HG03442 (cell line): Measurements from ENCODE around the gene SUPT5H.
A peak's percentile ranks its signal among the peaks of the same experiment; 100 is the strongest.

Experiments used
- ATAC-seq: cut with Tn5 transposase; IDR thresholded peaks from one replicate; pipeline ENCODE4 v1.9.1; 2021; ENCODE audit warnings: mild to moderate bottlenecking, moderate library complexity; ENCODE audit not compliant: unreplicated experiment

SUPT5H gene

DNA sequence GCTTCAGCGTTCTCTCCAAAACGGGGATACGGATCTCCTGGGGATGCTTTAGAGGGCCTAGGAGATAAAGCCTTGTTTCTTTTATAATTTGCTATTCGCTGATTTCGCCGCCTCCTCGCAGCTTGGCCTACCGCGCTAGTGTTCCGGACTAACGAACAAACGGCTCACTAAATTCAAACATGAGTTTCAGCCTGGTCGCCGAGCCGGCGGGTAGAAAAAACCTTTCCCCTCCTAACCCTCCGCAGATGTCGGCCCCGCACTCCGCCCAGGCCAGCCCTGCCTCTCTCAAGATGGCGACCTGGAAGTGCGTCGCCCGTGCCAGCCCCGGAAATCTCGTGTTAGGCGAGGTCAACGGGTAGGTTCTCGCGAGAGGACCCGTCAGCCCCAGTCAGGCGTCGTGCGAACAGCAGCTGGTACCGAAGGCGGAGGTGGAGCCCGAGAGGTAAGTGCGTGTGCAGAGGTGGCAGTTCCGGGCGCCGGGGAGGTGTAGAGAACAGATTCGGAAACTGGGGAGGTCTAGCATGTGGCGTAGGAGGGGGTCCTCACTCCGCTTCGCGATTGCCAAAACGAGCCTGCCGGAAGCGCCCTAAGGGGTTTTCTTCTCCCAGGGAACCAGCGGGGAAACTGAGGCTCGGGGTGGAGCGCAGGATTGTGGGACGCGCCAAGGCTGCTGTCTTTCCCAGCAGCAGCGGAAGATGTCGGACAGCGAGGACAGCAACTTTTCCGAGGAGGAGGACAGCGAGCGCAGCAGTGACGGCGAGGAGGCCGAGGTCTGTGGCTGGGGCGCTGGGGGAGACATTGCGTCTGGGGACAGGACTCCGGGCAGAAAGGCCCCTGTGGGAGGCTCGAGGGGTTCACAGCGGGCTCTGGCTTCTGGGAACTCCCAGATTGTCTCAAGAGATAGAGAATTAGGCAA, at the start of gene SUPT5H:
Gene SUPT5H, plus strand, starts transcription at position 387 of the 916 bp plus-strand sequence. Its CDS starts 309 bp downstream, at position 696.
- peak; percentile 80 for ATAC-seq

DNA sequence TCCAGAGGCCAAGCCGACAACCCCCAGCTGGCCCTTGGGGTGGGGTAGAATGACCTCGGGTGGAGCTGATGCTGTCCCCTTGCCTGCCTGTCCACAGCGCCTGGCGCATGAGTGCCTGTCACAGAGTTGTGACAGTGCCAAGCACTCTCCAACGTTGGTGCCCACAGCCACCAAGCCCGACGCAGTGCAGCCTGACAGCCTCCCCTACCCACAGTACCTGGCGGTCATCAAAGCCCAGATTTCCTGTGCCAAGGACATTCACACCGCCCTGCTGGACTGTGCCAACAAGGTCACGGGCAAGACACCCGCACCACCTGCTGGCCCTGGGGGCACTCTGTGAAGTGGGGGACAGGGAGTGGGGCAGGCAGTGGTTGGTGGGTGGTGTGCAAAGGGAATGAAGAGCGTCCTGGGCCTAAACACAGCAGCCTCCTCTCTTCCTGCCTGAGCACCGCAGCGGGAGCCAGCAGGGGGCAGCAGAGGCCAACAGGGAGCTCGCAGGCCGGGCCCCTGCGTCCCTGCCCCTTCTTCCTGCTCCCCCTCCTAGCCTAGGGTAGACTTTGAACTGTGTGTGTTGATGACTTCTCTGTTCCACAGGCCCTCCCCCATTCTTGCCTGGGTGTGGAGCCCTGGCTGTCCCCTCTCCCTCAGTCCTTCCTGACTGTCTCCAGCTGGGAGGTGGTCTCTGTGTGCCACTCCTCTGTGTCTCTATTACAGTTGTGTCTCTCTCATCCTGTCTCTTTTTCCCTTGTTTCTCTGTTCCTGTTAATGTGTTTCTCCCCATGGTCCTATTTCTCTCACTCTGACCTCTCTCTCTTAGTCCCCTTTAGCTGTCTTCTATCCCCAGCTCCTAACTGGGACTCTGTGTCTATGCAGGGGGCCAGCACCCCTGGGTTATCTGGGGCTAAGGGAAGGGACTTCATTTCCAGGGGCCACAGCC, 47.8 kb upstream of the SUPT5H start:
- ATAC-seq, result peak; percentile 34

DNA sequence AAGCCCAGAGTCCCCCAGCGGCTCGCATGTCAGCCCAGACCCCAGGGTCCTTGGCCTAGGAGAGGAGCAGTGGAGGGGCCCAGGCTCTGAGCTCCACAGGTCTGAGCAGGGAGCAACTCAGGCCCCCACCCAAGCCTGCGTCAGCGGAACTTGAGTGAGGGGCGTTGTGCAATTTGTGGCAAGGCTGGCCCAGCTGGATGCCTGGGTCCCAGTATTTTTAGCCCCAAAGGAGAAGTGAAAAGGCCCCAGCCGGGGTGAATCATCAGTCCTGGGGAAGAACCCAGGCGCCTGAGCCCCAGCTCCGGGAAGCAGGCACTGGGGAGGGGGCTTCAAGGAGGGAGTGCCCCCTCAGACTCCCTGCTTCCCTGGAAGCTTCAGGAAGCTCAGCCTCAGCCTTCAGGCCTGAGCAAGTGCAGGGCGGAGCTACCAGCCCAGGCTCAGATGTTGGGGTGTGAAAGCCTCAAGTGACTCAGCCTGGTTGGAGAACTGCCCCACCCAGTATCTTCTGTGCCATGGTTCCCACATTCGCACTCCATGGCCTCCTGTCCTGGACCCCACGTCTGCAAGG, 47.0 kb upstream of the SUPT5H start:
- no peak for ATAC-seq

DNA sequence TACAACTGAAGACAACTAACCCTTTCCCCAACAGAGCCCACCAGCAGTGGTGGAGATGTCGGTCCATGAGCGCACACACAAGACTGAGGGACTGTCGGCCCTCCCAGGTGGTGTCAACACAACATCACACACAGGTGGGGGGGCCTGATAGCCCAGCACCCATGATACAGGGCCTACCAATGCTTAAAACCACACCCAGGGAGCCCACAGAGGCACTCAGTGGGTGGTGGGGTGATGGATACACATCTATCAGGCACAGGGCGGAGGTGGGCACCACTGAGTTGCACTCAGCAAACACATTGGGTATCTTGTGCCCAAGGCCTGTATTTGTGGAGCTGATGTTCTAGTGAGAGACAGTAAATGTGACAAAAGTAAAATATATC, 45.7 kb upstream of the SUPT5H start:
- ATAC-seq, result no peak

DNA sequence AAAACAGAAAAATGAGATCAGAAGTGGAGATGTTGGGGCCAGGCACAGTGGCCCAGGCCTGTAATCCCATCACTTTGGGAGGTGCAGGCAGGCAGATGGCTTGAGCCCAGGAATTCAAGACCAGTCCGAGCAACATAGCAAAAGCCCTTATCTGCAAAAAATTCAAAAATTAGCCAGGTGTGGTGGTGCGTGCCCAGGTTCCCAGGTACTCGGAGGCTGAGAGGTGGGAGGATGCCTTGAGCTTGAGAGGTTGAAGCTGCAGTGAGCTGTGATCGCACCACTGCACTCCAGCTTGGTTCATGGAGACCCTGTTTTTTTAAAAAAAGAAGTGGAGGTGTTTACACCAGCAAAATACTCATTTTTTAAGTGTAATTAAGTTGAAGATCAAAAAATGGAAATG, 45.3 kb upstream of the SUPT5H start:
- ATAC-seq, result no peak

DNA sequence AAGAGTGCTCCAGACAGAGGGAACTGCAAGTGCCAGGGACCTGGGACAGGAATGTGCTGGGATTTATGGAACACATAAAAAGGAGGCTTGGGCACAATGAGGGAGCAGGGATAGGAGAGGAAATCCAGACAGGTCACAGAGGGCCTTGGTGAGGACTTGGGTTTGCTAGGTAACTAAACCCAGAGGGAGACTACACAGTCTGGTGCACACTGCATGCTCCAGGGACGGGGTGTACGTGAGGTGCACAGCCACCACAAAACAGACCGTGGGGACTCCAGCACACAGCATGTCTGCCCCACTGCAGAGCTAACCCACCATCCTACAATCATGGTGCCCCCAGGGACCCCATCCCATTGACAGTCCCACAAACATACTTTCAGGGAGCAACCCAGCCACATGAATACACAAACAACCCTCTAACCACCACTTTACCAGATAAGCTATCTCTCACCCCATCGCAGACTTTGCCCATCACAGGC, 44.3 kb upstream of the SUPT5H start:
- peak; percentile 3 for ATAC-seq

DNA sequence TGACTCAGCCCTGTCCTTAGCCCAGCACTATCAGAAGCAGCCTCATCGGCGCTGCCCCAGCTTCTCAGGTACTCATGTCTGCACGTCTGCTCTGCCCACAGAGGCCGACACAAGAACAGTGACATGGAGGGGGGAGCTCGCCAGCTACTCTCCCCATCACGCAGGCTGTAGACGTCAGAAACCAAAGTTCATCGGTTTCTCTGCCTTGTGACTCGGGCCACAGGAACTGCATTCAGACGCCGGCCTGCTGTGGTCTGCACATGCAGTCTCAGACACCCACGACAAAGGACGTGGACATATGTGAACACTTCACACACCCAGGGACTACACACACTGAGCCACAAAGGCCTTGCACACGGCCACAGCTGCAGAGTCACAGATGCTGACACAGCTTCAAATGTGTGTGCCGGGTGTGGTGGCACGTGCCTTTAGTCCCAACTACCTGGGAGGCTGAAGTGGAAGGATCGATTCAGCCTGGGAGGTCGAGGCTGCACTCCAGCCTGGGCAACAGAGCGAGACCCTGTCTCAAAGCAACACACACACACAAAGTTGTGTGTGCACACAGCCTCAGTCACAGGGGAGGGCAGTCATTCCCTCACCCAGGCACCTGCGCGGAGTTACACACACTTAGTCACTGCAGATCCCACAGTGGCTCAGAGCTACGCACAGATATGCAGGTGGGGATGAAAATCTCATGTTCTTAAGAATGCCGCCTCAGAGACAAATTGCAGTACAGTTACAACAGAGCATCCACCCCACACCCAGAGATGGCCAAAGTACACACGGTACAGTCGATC, 43.6 kb upstream of the SUPT5H start:
- peak; percentile 18 for ATAC-seq

DNA sequence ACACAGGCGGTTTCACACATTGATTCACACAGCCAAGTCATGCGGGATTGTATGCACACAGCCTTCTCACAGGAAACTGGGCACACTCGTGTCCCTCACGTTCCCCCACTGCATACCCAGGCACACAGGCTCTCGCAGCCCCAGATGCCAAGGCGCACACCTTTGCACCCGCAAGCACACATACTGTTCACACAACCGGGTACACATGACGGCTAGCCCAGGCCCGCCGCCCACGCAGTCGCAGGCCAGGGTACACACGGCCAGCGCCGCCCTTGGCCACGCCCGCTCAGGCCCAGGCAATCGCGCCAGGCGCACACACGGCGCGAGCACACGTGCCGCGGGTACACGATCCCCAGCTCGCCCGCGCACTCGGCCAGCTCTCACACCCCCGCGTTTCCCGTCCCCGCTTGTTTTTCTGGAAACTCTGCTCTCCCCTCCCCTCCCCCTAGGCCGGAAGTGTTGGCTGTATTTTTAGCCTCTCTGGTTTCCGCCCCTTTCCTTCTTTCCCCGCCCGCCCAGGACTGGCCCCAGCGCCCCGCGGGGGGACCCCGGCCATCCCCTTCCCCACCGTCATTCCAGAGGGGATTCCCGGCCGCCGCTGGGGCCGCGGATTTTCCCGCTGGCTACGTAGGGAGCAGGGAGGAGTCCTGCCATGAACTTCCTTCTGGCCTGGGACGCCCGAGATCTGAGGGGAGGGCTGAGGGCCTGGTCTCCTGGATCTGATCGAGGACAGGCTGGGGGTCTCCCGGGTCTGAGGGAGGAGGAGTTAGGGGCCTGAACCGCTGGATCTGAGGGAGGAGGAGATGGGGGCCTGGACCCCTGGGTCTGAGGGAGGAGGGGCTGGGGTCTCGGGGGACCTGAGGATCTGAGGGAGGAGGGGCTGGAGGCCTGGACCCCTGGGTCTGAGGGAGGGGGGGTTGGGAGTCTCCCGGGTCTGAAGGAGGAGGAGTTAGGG, 42.8 kb upstream of the SUPT5H start:
- peak; percentile 21 for ATAC-seq

DNA sequence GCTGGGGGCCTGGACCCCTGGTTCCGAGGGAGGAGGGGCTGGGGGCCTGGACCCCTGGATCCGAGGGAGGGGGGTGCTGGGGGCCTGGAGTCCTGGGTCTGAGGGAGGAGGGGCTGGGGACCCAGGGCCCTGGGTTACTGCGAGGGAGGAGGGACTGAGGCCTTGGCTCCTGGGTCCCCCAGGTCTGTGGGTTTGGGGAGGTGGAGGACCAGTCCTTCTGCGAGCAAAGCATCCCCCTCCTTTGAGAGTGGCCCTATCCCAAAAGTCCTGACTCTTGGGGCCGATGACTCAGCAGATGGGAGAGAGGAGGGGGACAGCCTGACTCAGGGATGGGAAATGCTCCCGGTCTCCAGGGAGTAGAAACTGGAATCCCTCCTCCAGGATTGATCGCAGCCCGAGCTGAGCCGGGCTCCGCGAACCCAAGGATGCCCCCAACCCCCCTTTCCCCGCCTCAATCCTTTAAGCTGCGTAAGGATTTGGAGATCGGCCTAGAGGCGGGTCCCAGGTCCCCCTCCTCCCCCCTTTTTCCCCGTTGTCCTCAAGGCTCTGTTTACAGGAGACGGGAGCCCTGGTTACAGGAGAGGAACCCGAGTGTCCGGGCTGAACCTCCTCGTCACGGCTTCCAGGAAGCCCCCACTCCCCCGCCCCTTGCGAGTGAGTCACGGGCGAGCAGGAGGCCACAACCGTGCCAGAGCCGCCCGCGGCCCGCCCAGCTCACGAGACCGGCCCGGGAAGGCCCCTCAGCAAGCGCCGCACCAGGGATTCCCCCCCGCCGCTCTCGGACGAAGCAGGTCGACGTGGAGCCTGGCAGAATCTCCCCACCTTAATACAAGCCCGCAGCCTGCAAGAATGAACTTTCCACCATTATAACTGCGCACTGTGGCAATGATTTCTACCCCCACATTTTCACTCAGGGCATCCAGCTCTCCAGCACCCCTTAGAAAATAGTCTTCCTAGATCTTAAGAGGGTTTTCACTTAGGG, 41.8 kb upstream of the SUPT5H start:
- peak; percentile 22 for ATAC-seq

DNA sequence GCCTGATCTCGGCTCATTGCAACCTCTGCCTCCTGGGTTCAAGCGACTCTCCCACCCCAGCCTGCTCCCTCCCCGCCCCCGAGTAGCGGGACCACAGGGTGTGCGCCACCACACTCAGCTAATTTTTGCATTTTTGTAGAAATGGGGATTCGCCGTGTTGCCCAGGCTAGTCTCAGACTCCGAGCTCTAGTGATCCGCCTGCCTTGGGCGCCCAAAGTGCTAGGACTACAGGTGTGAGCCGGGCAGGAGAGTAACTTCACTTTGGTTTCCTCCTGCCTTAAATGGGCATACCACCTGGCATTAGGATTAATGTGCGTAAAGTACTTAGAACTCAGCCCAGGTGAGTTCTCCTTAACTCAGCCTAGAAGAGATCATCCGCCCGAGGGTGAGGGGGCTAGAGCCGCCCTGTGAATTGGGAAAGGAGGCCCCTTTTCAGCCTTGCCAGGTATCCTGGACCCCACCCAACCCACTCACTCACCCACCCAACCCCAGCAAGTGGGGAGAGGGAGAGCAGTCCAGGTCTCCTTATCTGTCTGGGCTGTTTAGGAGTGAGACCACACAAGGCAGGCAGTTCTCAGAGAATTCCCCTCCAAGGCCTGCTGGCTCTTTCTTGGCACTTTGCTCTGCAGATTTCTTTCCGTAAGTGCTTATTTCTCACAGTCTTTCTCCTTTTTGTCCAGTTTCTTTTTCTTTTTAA, 40.0 kb upstream of the SUPT5H start:
- no peak for ATAC-seq

DNA sequence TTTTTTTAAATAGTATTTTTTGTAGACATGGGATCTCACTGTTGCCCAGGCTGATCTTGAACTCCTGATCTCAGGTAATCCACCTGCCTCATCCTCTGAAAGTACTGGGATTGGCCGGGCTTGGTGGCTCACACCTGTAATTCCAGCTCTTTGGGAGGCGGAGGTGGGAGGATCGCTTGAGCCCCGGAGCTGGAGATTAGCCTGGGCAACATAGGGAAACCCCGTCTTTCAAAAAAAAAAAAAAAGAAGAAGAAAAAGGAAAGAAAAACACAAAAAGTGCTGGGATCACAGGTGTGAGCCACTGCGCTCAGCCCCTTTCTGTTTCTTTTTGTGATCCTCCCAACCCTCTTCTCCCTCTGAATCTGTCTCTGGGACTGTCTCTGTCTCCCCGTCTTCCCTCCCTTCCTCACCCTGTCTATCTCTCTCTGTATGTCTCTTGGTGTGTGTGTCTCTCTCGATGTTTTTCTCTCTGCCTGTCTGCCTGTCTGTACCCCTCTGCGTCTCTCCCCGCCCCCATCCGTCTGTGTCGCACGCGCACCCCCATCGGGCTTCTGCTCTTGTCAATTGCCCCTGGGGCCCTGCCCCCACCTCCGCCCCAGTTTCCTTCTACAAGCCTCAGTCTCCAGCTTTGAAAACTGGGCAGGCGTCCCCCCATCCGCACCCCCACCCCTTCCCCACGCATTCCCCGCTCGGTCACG, 39.3 kb upstream of the SUPT5H start:
- ATAC-seq, result no peak

DNA sequence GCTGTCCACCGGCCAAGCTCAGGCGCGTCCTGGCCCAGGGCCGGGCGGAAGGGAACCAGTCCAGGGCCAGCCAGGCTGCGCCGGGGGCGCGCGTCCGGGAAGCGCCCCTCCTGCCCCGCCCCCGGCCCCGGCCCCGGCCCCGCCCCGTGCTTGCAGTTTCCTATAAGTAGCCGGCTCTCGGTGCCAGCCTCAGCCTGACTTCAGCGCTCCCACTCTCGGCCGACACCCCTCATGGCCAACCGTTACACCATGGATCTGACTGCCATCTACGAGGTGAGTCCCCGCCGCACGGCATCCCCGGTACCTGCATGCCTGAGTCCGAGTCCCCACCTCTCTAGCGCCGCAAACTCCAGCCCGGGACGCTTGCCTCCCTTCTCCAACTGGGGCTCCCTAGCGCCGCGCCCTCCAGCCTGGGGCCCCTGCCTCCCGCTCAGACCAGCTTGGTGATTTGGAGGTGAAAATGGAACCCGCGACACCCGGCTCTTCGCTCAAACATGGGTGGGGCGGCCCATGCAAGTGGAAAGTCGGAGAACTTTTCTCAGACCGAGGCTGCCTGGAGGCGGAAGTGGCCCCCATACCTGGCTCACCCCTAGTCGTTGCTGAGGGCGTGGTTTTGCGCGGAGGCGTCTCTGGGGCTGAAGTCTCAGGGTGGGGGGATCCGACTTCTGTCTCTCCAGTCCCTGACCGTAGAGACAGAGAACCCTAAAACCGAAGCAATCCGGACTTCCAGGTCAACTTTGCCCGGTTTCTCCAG, 38.5 kb upstream of the SUPT5H start, which contains the start of gene ZFP36:
Gene ZFP36, plus strand, starts transcription at position 192 of the 754 bp plus-strand sequence. Its CDS starts 58 bp downstream, at position 250.
- ATAC-seq, result peak; percentile 13

DNA sequence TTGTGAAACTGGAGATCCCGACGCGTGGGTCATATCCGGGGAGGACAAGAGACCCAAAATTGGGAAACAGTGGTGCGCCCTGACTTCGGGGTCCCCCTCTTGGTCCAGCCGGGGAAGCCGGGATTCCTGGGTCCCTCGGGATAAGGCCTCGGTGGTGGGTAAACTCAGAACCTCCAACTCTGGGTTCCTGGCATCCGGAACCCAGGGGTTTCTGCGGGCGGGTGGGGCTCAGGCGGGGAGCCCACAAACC, 38.0 kb upstream of the SUPT5H start:
- ATAC-seq, result no peak

DNA sequence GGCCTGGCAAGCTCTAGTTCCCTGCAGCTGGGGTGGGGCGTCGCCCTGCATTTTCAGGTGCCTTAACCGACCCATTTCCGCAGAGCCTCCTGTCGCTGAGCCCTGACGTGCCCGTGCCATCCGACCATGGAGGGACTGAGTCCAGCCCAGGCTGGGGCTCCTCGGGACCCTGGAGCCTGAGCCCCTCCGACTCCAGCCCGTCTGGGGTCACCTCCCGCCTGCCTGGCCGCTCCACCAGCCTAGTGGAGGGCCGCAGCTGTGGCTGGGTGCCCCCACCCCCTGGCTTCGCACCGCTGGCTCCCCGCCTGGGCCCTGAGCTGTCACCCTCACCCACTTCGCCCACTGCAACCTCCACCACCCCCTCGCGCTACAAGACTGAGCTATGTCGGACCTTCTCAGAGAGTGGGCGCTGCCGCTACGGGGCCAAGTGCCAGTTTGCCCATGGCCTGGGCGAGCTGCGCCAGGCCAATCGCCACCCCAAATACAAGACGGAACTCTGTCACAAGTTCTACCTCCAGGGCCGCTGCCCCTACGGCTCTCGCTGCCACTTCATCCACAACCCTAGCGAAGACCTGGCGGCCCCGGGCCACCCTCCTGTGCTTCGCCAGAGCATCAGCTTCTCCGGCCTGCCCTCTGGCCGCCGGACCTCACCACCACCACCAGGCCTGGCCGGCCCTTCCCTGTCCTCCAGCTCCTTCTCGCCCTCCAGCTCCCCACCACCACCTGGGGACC, 37.6 kb upstream of the SUPT5H start:
- ATAC-seq, result no peak

DNA sequence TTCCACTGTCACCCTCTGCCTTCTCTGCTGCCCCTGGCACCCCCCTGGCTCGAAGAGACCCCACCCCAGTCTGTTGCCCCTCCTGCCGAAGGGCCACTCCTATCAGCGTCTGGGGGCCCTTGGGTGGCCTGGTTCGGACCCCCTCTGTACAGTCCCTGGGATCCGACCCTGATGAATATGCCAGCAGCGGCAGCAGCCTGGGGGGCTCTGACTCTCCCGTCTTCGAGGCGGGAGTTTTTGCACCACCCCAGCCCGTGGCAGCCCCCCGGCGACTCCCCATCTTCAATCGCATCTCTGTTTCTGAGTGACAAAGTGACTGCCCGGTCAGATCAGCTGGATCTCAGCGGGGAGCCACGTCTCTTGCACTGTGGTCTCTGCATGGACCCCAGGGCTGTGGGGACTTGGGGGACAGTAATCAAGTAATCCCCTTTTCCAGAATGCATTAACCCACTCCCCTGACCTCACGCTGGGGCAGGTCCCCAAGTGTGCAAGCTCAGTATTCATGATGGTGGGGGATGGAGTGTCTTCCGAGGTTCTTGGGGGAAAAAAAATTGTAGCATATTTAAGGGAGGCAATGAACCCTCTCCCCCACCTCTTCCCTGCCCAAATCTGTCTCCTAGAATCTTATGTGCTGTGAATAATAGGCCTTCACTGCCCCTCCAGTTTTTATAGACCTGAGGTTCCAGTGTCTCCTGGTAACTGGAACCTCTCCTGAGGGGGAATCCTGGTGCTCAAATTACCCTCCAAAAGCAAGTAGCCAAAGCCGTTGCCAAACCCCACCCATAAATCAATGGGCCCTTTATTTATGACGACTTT, 36.8 kb upstream of the SUPT5H start:
- ATAC-seq, result no peak
